IMR-90 (cell line): ENCODE measurements around the gene XDH. TPM values are rescaled to one million over a fixed set of nuclear protein-coding genes. Genes with fewer than 3 reads are reported as not detected.

Experiments
- ATAC-seq: fragments of 200-7000 bp; cut with Tn5 transposase; 2 replicates; pipeline ENCODE4 v1.9.1; 2020; ENCODE audit warnings: low read depth, mild to moderate bottlenecking, moderate library complexity
- BruUV-seq: library from RNA; stranded (reverse); fragments of 400-500 nt; replicated peaks from 2 replicates; lab custom pipeline; 2021; lab: Mats Ljungman, UMichigan
- CTCF ChIA-PET: fragments of 300-600 bp; formaldehyde crosslinking; extraction: SDS; loops from one replicate; lab custom pipeline; 2021; ENCODE audit warnings: antibody characterized with exemption; lab: Yijun Ruan, JAX
- POLR2A ChIA-PET: fragments of 300-600 bp; sonication (Branson Sonifier 250); formaldehyde crosslinking; loops from one replicate; lab custom pipeline; 2022; ENCODE audit warnings: antibody characterized with exemption; ENCODE audit not compliant: unreplicated experiment; lab: Charles Lee
- DNase-seq: peaks from one replicate; pipeline ENCODE4 v3.0.0; 2013
- H2AFZ ChIP-seq: replicated peaks from 2 replicates; pipeline ENCODE3; 2013; ENCODE audit warnings: low read length, mild to moderate bottlenecking; ENCODE audit not compliant: poor library complexity
- H2AK5ac ChIP-seq: 2 replicates; pipeline ENCODE4 v1.6.1; 2013; ENCODE audit warnings: low read depth, low read length, inconsistent platforms
- H2AK9ac ChIP-seq: replicated peaks from 2 replicates; pipeline ENCODE3; 2013; ENCODE audit warnings: mild to moderate bottlenecking, low read depth, low read length, moderate library complexity; ENCODE audit not compliant: poor library complexity
- H2BK120ac ChIP-seq: 2 replicates; pipeline ENCODE4 v1.6.1; 2013; ENCODE audit warnings: low read depth, low read length, inconsistent platforms
- H2BK15ac ChIP-seq: 3 replicates; pipeline ENCODE4 v1.6.1; 2013; ENCODE audit warnings: low read depth, low read length, inconsistent platforms
- H2BK20ac ChIP-seq: 2 replicates; pipeline ENCODE4 v1.6.1; 2013; ENCODE audit warnings: low read depth, mild to moderate bottlenecking, inconsistent platforms, low read length, moderate library complexity
- H2BK5ac ChIP-seq: 2 replicates; pipeline ENCODE4 v1.6.1; 2013; ENCODE audit warnings: mild to moderate bottlenecking, low read depth, low read length, inconsistent platforms; ENCODE audit not compliant: poor library complexity, severe bottlenecking
- H3K14ac ChIP-seq: replicated peaks from 2 replicates; pipeline ENCODE4 v1.6.1; 2013; ENCODE audit warnings: low read depth, low read length, inconsistent platforms
- H3K18ac ChIP-seq: 2 replicates; pipeline ENCODE4 v1.6.1; 2013; ENCODE audit warnings: low read depth, low read length, control low read depth
- H3K23ac ChIP-seq: 2 replicates; pipeline ENCODE4 v1.6.1; 2013; ENCODE audit warnings: low read depth, low read length, inconsistent platforms
- H3K27ac ChIP-seq: 2 replicates; pipeline ENCODE4 v1.5.1; 2013; ENCODE audit warnings: mild to moderate bottlenecking, control low read depth, low read length; ENCODE audit not compliant: insufficient read depth
- H3K27me3 ChIP-seq: 2 replicates; pipeline ENCODE4 v1.6.1; 2013; ENCODE audit warnings: low read length; ENCODE audit not compliant: control insufficient read depth, insufficient read depth
- H3K36me3 ChIP-seq: 2 replicates; pipeline ENCODE4 v1.6.1; 2013; ENCODE audit warnings: low read length, mixed read lengths; ENCODE audit not compliant: control insufficient read depth, insufficient read depth
- H3K4ac ChIP-seq: 2 replicates; pipeline ENCODE4 v1.6.1; 2013; ENCODE audit warnings: low read depth, low read length, inconsistent platforms
- H3K4me1 ChIP-seq: 2 replicates; pipeline ENCODE4 v1.6.1; 2013; ENCODE audit warnings: low read length, mixed read lengths; ENCODE audit not compliant: control insufficient read depth, insufficient read depth
- H3K4me2 ChIP-seq: 2 replicates; pipeline ENCODE4 v1.6.1; 2013; ENCODE audit warnings: low read depth, mild to moderate bottlenecking, control low read depth, low read length, moderate library complexity
- H3K4me3 ChIP-seq: 2 replicates; pipeline ENCODE4 v1.5.1; 2013; ENCODE audit warnings: low read depth, mild to moderate bottlenecking, control low read depth, low read length, moderate library complexity; ENCODE audit not compliant: insufficient read depth
- H3K56ac ChIP-seq: 2 replicates; pipeline ENCODE4 v1.6.1; 2013; ENCODE audit warnings: low read length, inconsistent platforms; ENCODE audit not compliant: insufficient read depth; ENCODE audit errors: extremely low read depth
- H3K79me1 ChIP-seq, 2 experiments: 2 replicates each; pipeline ENCODE4 v1.6.1; 2013; ENCODE audit warnings: low read length in 2 of 2, inconsistent platforms in 1 of 2, low read depth in 1 of 2
- H3K9ac ChIP-seq: 2 replicates; pipeline ENCODE4 v1.6.1; 2013; ENCODE audit warnings: low read depth, low read length, control low read depth
- H3K9me1 ChIP-seq: 2 replicates; pipeline ENCODE4 v1.6.1; 2013; ENCODE audit warnings: low read length, inconsistent platforms; ENCODE audit not compliant: insufficient read depth
- H3K9me3 ChIP-seq: 2 replicates; pipeline ENCODE4 v1.6.1; 2013; ENCODE audit warnings: low read length; ENCODE audit not compliant: control insufficient read depth, insufficient read depth
- H4K20me1 ChIP-seq: 2 replicates; pipeline ENCODE4 v1.6.1; 2013; ENCODE audit warnings: low read length, inconsistent platforms; ENCODE audit not compliant: insufficient read depth
- H4K5ac ChIP-seq: 2 replicates; pipeline ENCODE4 v1.6.1; 2013; ENCODE audit warnings: mild to moderate bottlenecking, low read depth, low read length, control low read depth
- H4K8ac ChIP-seq, 2 experiments: 2 replicates each; pipeline ENCODE4 v1.6.1; 2013; ENCODE audit warnings: low read depth in 2 of 2, low read length in 2 of 2, control low read depth in 1 of 2, inconsistent platforms in 1 of 2
- H4K91ac ChIP-seq: 2 replicates; pipeline ENCODE4 v1.6.1; 2013; ENCODE audit warnings: low read depth, low read length, inconsistent platforms; ENCODE audit not compliant: insufficient read depth
- BHLHE40 ChIP-seq: fragments of 150-350 bp; IDR thresholded peaks from 2 replicates; pipeline ENCODE4 v1.6.1; 2016; ENCODE audit warnings: mild to moderate bottlenecking, low read depth, low read length
- CEBPB ChIP-seq: IDR thresholded peaks from 2 replicates; pipeline ENCODE4 v1.6.1; 2012; ENCODE audit warnings: low read depth, low read length, improper control_type of control experiment
- CHD1 ChIP-seq: IDR thresholded peaks from 2 replicates; pipeline ENCODE4 v1.6.1; 2012; ENCODE audit warnings: low read depth, low read length, improper control_type of control experiment
- ELK1 ChIP-seq: fragments of 150-350 bp; IDR thresholded peaks from 2 replicates; pipeline ENCODE4 v1.6.1; 2016; ENCODE audit warnings: low read depth, mild to moderate bottlenecking, low read length, moderate library complexity, borderline replicate concordance
- FOS ChIP-seq: fragments of 150-350 bp; IDR thresholded peaks from 2 replicates; pipeline ENCODE4 v1.6.1; 2016; ENCODE audit warnings: low read depth, low read length
- MAFK ChIP-seq: IDR thresholded peaks from 2 replicates; pipeline ENCODE4 v1.6.1; 2012; ENCODE audit warnings: low read depth, low read length, improper control_type of control experiment
- MAZ ChIP-seq: IDR thresholded peaks from 2 replicates; pipeline ENCODE4 v1.6.1; 2012; ENCODE audit warnings: low read depth, mild to moderate bottlenecking, low read length, improper control_type of control experiment, moderate library complexity, borderline replicate concordance
- MXI1 ChIP-seq: IDR thresholded peaks from 2 replicates; pipeline ENCODE4 v1.6.1; 2012; ENCODE audit warnings: low read depth, mild to moderate bottlenecking, low read length, moderate library complexity, borderline replicate concordance
- NFE2L2 ChIP-seq: fragments of 150-350 bp; IDR thresholded peaks from 2 replicates; pipeline ENCODE4 v1.6.1; 2016; ENCODE audit warnings: low read depth, mild to moderate bottlenecking, low read length
- POLR2A ChIP-seq: IDR thresholded peaks from 2 replicates; pipeline ENCODE4 v1.6.1; 2012; ENCODE audit warnings: mild to moderate bottlenecking, low read depth, low read length
- RAD21 ChIP-seq: IDR thresholded peaks from 2 replicates; pipeline ENCODE4 v1.6.1; 2012; ENCODE audit warnings: low read length, improper control_type of control experiment
- RCOR1 ChIP-seq: IDR thresholded peaks from 2 replicates; pipeline ENCODE4 v1.6.1; 2012; ENCODE audit warnings: mild to moderate bottlenecking, low read length, improper control_type of control experiment; ENCODE audit not compliant: insufficient replicate concordance
- RFX5 ChIP-seq: IDR thresholded peaks from 2 replicates; pipeline ENCODE4 v1.8.0; 2012; ENCODE audit warnings: low read depth, mild to moderate bottlenecking, low read length, moderate library complexity
- SMC3 ChIP-seq: fragments of 150-350 bp; IDR thresholded peaks from 2 replicates; pipeline ENCODE4 v1.6.1; 2016; ENCODE audit warnings: low read depth, mild to moderate bottlenecking, antibody characterized with exemption, low read length, moderate library complexity
- USF2 ChIP-seq: fragments of 150-350 bp; IDR thresholded peaks from 2 replicates; pipeline ENCODE4 v1.6.1; 2017; ENCODE audit warnings: mild to moderate bottlenecking, antibody characterized with exemption, low read length, low read depth
- WGBS, 2 experiments: methylation state at CpG; one replicate each; pipeline versions ENCODE4 v1.1.5 to v1.1.7; 2013; ENCODE audit warnings: missing lambda C conversion rate in 2 of 2; ENCODE audit not compliant: insufficient read length in 1 of 2; ENCODE audit errors: extremely low coverage in 2 of 2; 5-methylcytosine and 5-hydroxymethylcytosine counted together
- dilution Hi-C: fragments of 300-500 bp; cut with HindIII; formaldehyde crosslinking; loops from one replicate; pipeline ENCODE4 v1.14.3; 2018; ENCODE audit warnings: low sequenced_read_pairs; ENCODE audit not compliant: unreplicated experiment
- in situ Hi-C: fragments of 300-500 bp; cut with MboI; formaldehyde crosslinking; loops from 3 replicates; pipeline ENCODE4 v1.14.3; 2019; ENCODE audit warnings: low sequenced_read_pairs, inconsistent platforms, mixed read lengths
- intact Hi-C: fragments of 100-400 bp; cut with micrococcal nuclease; formaldehyde crosslinking; loops from 2 replicates; pipeline ENCODE4 v1.10.0; 2022
- polyA plus RNA-seq, 3 experiments: library from polyadenylated mRNA; depleted of rRNA; stranded (reverse); fragments of >200 nt; gene quantifications; 2 replicates each; pipeline ENCODE4 v1.2.3, GENCODE V29; 2012; ENCODE audit warnings: low replicate concordance in 1 of 3
- total RNA-seq: library from RNA; depleted of rRNA; stranded (reverse); fragments of >200 nt; gene quantifications from 2 replicates; pipeline ENCODE4 v1.2.3, GENCODE V29; 2012

Gene XDH
- total and polyA plus RNA-seq, 2 of the 4 experiments (the other 2 are of a cell fraction): 0.46 to 1.1 TPM

GRCh38 chr2:31384351-31384750 is 30.2 kb downstream of the XDH start:
- intact Hi-C loops: no loop called here

More at GRCh38 chr2:31384351-31384750, 30.2 kb downstream of the XDH start:
- Histone ChIP-seq H3K27ac (peak overlapping the region; percentile 63; the same call in 1 of the 2 replicates), H3K4me2 (peak overlapping the region; percentile 22; the same call in 1 of the 2 replicates), H2AK9ac (peak overlapping the region; percentile 68), H4K8ac (peak overlapping the region; percentile 74 to 89), H3K79me1 (no peaks in the 10 kb centered on the region; a peak in 1 of 4 replicates), H4K20me1 (no peaks in the 10 kb centered on the region), H2BK20ac (peak overlapping the region; percentile 88; the same call in 1 of the 2 replicates), H3K4ac (peak overlapping the region; percentile 98; the same call in 1 of the 2 replicates), H3K36me3 (no peaks in the 10 kb centered on the region), H3K9me1 (peaks cover 27% of the 10 kb centered on the region), H2AK5ac (peak overlapping the region; percentile 16), H2BK5ac (peak overlapping the region; percentile 96), H3K4me1 (peaks cover 19% of the 10 kb centered on the region), H3K56ac (peak overlapping the region; percentile 59), H2AFZ (no peak overlapping the region), H3K4me3 (no peak overlapping the region), H3K9ac (no peak overlapping the region), H3K18ac (peak overlapping the region; percentile 66; the same call in 1 of the 2 replicates), H2BK15ac (peak overlapping the region; percentile 13; the same call in 2 of the 3 replicates), H4K91ac (peak overlapping the region; percentile 16), H3K27me3 (no peaks in the 10 kb centered on the region), H4K5ac (peak overlapping the region; percentile 23; the same call in 1 of the 2 replicates), H3K14ac (peak overlapping the region; percentile 66; the same call in 1 of the 2 replicates), H2BK120ac (peak overlapping the region; percentile 98), H3K23ac (peak overlapping the region; percentile 34; the same call in 1 of the 2 replicates), H3K9me3 (no peaks in the 10 kb centered on the region)
- BruUV-seq: no TSS peak
- CTCF ChIA-PET: interaction anchor here (0.6 to 0.7 kb wide), 3 partner anchors 18 to 213 kb away, joined by 3 read pairs; no protein-coding TSS in a partner anchor
- peak; percentile 96 for DNase-seq
- TF ChIP-seq CHD1 (no peak), NFE2L2 (no peak), POLR2A (peak; percentile 31; the same call in 1 of the 2 replicates), MAFK (no peak), FOS (peak; percentile 64), USF2 (no peak), BHLHE40 (no peak), MAZ (no peak), CEBPB (no peak), SMC3 (no peak), RAD21 (no peak), RFX5 (no peak), ELK1 (no peak), MXI1 (no peak), RCOR1 (no peak)
- ATAC-seq: peak; percentile 87
- POLR2A ChIA-PET: interaction anchor here (0.7 kb wide), 1 partner anchor 20 kb away, joined by 6 read pairs; no protein-coding TSS in a partner anchor
- WGBS, 2 experiments: no CpG with 5 or more reads among the region's 3 CpGs
- in situ Hi-C loops: no loop called here
- dilution Hi-C loops: no loop called here
